Activated CD4-positive, CD25-positive, alpha-beta regulatory T cell treated with anti-CD3 and anti-CD28 coated beads, Interleukin-2, amount 50 U/mL, for 24 hours (primary cell): ENCODE measurements around the gene DACT1.
A peak's percentile ranks its signal among the peaks of the same experiment; 100 is the strongest.
"Not testable (repeated sequence)": the region's sequence is repeated elsewhere in the genome, so short reads cannot be mapped to it uniquely, and the experiment has no call there.

Experiments
- ATAC-seq, 2 donors: fragments of 150-1000 bp; cut with Tn5 transposase; one replicate each; pipeline ENCODE4 v1.10.0; 2021; ENCODE audit warnings: mild to moderate bottlenecking in 1 of 2, moderate library complexity in 1 of 2

DACT1 gene

DNA sequence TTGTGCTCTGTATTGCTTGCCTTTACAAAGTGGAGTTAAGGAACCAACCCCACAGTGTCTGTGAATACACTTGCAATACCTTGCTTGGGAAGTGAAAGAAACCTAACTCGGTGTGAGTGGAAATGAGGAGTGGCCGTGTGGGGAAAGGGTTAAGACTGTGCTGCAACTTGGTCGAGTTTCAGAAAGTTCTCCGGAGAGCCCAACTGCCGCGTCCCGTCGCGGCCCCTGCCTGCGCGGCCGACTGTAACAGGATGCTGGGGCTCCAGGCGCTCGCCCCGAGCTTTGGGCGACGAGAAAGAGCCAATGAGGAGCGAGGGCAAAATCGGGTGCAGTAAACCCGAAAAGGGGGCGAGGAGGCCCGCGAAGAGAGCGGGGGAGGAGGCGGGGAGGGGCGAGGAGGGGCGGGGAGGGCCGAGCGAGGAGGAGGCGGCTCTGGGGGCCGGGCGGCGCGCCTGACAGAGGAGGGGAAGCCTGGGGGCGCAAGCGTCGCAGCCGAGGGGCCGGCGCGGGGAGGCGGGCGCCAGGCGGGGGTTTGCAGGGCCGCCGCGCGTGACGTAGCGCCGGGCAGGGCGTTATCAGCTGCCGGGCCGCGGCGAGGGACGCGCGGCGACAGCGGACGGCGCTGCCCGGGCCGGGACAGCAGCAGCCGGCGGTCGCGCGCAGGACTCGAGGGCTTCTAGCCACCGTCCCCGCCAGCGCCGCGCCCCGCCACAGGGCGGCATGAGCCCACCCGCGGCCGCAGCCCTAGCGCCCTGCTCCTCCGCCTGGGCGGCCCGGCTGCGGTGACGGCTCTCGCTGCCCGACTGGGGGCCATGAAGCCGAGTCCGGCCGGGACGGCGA is at the start of gene DACT1:
Gene DACT1 (plus strand): TSS at position 572 of the 840 bp plus-strand sequence. CDS start 241 bp downstream, at position 813.
- peak; percentile 44 to 56 for ATAC-seq

- ATAC-seq, result not testable (repeated sequence)
Observed at GRCh38 chr14:58588321-58588720, 49.4 kb upstream of the DACT1 start.

- no peak for ATAC-seq
Observed at GRCh38 chr14:58593977-58594376, 43.8 kb upstream of the DACT1 start.

GRCh38 chr14:58597041-58597440 is 40.7 kb upstream of the DACT1 start:
- no peak for ATAC-seq

GRCh38 chr14:58598028-58598803 is 39.5 kb upstream of the DACT1 start:
- ATAC-seq, result no peak

DNA sequence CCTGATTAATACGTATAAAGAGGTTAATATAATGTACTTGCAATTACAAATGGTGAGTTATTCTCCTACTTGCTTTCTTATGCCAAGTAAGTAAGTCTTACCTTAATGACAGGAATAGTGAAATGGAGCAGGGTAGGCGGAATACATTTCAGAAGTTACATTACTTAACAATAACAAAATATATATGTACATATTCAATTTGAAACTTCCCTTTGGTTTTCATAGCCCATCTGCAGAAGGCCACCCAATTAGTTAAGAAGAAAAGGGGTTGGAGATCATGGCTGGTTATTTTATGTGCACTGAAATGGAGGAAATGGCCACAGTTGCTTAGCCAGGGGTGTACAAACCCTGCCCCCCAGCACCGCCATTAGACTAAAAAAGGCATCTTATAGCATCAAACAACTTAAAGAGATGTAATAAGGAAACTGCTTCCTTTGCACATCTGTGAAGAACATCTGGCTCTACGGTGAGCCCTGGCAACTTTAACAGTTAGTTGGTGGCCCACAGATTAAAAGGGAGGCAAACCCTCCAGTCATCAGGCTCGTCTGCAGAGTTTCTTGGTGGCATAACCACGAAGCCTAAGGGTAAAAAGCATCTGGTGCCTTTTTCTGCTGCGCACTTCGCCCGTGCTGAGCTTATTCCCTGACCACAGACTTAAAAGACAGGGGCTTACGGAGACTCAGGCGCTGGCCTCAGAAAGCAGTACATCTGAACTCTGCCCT is 38.8 kb upstream of the DACT1 start:
- no peak for ATAC-seq

GRCh38 chr14:58599707-58600106 is 38.1 kb upstream of the DACT1 start:
- no peak for ATAC-seq

GRCh38 chr14:58605465-58605864 is 32.3 kb upstream of the DACT1 start:
- no peak for ATAC-seq

DNA sequence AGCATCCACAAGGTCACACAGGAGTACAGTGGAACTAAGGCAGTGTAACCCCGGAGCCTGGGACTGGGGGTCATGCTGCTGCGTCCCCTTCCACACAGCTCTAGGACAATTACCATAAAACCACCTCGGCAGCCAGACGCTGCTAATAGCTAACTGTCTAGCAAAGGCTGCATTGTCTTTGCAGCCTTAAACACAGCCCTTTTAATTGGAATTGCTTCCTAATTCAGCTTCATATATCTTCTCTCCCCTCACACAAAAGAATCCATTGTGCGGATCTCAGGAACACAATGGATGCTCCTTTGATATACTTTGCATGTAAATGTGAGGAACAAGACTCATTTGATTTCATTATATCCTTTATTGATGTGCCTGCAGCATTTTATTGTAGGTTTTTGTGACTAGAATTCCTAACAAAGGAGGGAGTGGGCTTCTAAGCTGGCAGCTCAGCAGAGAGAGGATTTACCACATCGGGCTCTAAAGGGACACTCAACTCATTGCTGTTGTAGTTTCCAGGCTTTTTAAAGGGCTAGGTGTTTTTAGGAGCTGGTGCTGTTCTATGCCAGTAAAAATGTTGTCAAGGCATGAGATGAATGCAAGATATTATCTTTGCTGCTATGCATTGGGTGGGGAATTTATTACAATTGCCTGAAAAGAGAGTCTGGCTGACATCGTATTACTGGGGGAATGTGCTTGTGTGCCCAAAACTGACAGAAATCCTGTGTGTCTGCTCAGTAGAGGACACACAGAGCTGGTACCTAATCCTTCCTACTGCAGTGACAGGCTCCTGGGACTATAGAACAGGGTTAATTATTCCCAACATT is 30.4 kb upstream of the DACT1 start:
- ATAC-seq, result no peak

- no peak for ATAC-seq
Observed at GRCh38 chr14:58607952-58608317, 29.8 kb upstream of the DACT1 start.

DNA sequence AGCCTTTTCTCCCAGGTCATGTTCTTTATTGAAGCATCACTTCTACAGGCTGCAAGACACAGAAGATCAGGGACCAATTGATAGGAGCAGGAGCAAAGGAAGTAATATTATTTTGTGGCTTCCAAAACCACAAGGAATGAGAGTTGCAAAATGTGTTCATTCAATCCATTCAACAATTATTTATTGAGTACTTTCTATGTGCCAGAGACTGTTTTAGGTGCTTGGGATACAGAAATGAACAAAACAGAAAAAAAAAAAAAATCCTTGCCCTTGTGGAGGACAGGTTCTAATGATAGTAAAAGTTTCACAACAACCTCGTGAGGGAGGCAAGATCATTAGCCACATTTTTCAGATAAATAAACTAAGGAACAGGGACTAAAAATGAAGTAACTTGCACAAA is 20.1 kb upstream of the DACT1 start:
- no peak for ATAC-seq

- ATAC-seq, result no peak
Observed at GRCh38 chr14:58620011-58620410, 17.8 kb upstream of the DACT1 start.

GRCh38 chr14:58625438-58625837 is 12.3 kb upstream of the DACT1 start:
- ATAC-seq, result no peak

DNA sequence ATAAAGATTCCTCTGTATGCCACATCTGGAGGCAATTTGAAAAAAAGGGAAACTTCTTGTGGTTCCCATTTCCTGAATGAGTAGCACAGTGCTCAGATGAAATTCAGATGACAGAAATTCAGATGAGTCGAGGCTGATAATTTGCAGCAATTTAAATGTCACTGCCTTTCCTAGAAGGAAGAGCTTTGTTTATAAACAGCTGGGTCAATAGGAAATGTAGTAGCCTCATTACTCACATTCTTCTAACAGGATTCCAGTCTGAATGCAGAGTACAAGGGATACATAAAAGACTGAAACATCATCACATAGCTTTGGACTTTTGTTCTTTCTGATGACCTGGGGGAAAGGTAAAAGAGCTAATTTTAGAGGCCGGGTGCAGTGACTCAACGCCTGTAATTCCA is 11.3 kb upstream of the DACT1 start:
- ATAC-seq, result no peak

- ATAC-seq, result no peak
Observed at GRCh38 chr14:58628406-58628805, 9.4 kb upstream of the DACT1 start.

- ATAC-seq, result no peak
Observed at GRCh38 chr14:58629281-58629680, 8.5 kb upstream of the DACT1 start.

GRCh38 chr14:58631732-58632131 is 6.0 kb upstream of the DACT1 start:
- no peak for ATAC-seq

DNA sequence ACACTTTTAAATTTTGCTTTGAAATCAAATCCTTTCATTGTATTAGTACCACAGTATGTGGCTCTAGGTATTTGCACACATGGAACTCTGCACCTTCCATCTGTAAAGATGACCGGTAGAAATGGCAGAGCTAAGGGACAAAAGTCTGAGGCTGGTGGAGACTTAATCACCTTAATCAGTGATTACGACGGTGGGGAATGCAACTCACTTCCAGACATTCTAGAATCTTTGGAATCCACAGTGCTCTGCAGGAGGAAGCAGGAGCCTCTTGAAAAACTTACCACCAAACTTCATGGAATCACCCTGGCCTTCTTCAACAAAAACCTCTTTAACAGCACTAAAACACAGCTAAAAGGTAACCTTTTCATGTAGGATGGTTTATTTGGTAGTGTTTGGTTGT is 3.9 kb upstream of the DACT1 start:
- ATAC-seq, result no peak

- ATAC-seq, result no peak
Observed at GRCh38 chr14:58634406-58635090, 3.2 kb upstream of the DACT1 start.

- ATAC-seq, result no peak
Observed at GRCh38 chr14:58635091-58635830, 2.5 kb upstream of the DACT1 start.

GRCh38 chr14:58636129-58636528 is 1.6 kb upstream of the DACT1 start:
- ATAC-seq, result no peak
